Right atrium auricular region (tissue), 2 donors: ENCODE data around the gene COL25A1. TPM values are rescaled to one million over a fixed set of nuclear protein-coding genes. Genes with fewer than 3 reads are reported as not detected.

Source experiments
- DNase-seq: peaks from one replicate; pipeline ENCODE4 v3.0.0-alpha.2; 2019; ENCODE audit warnings: low spot score
- H3K27ac ChIP-seq, 2 donors: fragments of 200-600 bp; sonication (generic); 1 replicate in 1 of 2; 2 replicates in 1 of 2; pipeline ENCODE4 v1.5.1; 2016 to 2019
- H3K27me3 ChIP-seq, 2 donors: fragments of 200-600 bp; sonication (generic); one replicate each; pipeline versions ENCODE4 v1.5.1 to v1.6.0; 2017 to 2019
- H3K36me3 ChIP-seq: fragments of 200-600 bp; sonication (generic); one replicate; pipeline ENCODE4 v1.5.1; 2016
- H3K4me1 ChIP-seq, 2 donors: fragments of 200-600 bp; sonication (generic); one replicate each; pipeline versions ENCODE4 v1.5.1 to v1.6.0; 2017 to 2019
- H3K4me3 ChIP-seq, 2 donors: fragments of 200-600 bp; sonication (generic); 1 replicate in 1 of 2; 2 replicates in 1 of 2; pipeline ENCODE4 v1.5.1; 2017 to 2019; ENCODE audit warnings: mild to moderate bottlenecking in 1 of 2, moderate library complexity in 1 of 2
- H3K9me3 ChIP-seq, 2 donors: fragments of 200-600 bp; sonication (generic); one replicate each; pipeline ENCODE4 v1.5.1; 2019
- total RNA-seq, 2 donors: library from RNA; depleted of rRNA; stranded (reverse); fragments of >200 nt; gene quantifications; one replicate each; pipeline ENCODE4 v1.1.0, GENCODE V29; 2016
- TF ChIP-seq, protein P1 (sequence below), 2 donors: fragments of 200-600 bp; sonication (generic); IDR thresholded peaks; one replicate each; pipeline ENCODE4 v1.5.1; 2019; ENCODE audit warnings: antibody characterized with exemption in 2 of 2

Gene COL25A1
- total RNA-seq, 2 donors from 2014 or later, result 0.26 to 0.59 TPM

DNA sequence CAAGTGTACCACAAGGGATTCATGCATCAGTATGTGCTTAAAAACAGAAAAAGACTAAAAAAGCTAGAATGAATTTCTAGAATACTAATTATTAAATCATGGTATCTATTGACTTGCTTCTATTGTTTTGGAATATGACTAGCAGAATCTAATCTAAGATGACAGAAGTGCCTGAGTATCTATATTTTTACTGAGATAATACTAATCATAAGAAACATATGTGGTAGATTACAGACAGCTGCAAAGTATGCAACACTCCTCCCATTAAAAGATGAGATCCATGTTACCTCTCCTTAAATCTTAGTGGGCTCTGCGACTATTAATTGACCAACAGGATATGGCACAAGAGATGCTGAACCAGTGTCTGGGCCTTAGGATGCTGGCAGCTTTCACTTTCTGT lies 89.4 kb downstream of the COL25A1 start:
- Histone ChIP-seq H3K9me3 (no peaks in the 10 kb centered on the region), H3K27me3 (no peaks in the 10 kb centered on the region), H3K36me3 (no peaks in the 10 kb centered on the region), H3K27ac (no peak overlapping the region), H3K4me3 (no peak overlapping the region), H3K4me1 (no peaks in the 10 kb centered on the region)
- DNase-seq, result no peak
- TF ChIP-seq, protein P1, sequence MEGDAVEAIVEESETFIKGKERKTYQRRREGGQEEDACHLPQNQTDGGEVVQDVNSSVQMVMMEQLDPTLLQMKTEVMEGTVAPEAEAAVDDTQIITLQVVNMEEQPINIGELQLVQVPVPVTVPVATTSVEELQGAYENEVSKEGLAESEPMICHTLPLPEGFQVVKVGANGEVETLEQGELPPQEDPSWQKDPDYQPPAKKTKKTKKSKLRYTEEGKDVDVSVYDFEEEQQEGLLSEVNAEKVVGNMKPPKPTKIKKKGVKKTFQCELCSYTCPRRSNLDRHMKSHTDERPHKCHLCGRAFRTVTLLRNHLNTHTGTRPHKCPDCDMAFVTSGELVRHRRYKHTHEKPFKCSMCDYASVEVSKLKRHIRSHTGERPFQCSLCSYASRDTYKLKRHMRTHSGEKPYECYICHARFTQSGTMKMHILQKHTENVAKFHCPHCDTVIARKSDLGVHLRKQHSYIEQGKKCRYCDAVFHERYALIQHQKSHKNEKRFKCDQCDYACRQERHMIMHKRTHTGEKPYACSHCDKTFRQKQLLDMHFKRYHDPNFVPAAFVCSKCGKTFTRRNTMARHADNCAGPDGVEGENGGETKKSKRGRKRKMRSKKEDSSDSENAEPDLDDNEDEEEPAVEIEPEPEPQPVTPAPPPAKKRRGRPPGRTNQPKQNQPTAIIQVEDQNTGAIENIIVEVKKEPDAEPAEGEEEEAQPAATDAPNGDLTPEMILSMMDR (IDR thresholded peaks at IDR 0.05), result no peak

DNA sequence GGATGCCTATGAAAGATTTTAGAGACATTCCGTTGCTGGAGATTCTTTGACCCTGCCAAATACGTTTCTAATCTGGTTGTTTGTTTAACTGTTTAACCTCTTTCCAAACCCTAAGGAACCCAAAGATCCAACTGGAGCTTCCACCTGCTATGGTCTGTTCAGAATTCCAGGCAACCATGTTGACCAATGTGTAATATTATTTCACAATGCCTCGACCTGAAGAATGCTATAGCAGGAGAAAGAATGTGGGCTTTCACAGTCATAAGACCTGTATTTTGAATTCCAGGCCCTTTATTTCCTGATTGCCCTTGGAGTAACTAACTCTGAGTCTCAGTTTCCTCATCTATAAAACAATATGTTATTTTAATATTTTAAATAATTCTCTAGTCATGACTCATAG lies 90.8 kb downstream of the COL25A1 start:
- no peak for DNase-seq
- no peaks in the 10 kb centered on the region for H3K27me3 ChIP-seq
- no peaks in the 10 kb centered on the region for H3K9me3 ChIP-seq
- TF ChIP-seq, protein P1 (IDR thresholded peaks at IDR 0.05), result no peak
- no peak overlapping the region for H3K27ac ChIP-seq
- H3K4me3 ChIP-seq, result no peak overlapping the region
- H3K36me3 ChIP-seq, result no peaks in the 10 kb centered on the region
- no peaks in the 10 kb centered on the region for H3K4me1 ChIP-seq

DNA sequence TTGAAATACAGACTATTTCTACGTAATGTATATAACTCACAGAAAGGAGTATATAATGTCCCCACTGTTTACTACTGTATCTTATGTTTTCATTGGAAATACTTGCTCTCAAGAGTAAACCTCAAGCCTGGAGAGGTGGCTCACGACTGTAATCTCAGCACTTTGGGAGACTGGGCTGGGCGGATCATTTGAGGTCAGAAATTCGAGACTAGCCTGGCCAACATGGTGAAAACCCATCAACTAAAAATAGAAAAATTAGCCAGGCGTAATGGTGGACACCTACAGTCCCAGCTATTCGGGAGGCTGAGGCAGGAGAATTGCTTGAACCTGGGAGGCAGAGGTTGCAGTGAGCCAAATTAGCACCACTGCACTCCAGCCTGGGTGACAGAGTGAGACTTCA lies 92.8 kb downstream of the COL25A1 start:
- Histone ChIP-seq H3K27me3 (no peaks in the 10 kb centered on the region), H3K4me1 (no peaks in the 10 kb centered on the region), H3K9me3 (no peaks in the 10 kb centered on the region), H3K4me3 (no peak overlapping the region), H3K27ac (no peak overlapping the region), H3K36me3 (no peaks in the 10 kb centered on the region)
- DNase-seq, result no peak
- TF ChIP-seq, protein P1 (IDR thresholded peaks at IDR 0.05), result no peak

DNA sequence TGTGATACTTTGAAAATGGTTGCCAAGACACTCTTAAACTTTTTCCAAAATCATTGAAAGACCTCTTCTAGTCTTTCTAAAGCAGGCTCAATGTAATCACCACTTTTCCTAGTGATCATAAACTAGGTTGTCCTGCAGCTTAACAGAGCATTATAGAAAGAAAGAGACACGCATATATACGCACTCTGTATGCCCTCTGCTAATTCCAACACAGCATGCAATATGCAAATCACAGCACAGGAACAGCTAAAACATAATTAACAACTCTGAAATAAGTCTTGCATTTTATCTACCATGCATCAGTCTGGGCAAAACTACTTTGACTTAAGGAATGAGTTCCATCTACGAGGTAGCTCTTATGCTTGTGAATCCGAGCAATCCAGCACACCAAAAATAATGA lies 94.6 kb downstream of the COL25A1 start:
- Histone ChIP-seq H3K9me3 (no peaks in the 10 kb centered on the region), H3K4me3 (no peak overlapping the region), H3K4me1 (no peaks in the 10 kb centered on the region), H3K27me3 (no peaks in the 10 kb centered on the region), H3K36me3 (no peaks in the 10 kb centered on the region), H3K27ac (no peak overlapping the region)
- TF ChIP-seq, protein P1 (IDR thresholded peaks at IDR 0.05), result no peak
- no peak for DNase-seq

DNA sequence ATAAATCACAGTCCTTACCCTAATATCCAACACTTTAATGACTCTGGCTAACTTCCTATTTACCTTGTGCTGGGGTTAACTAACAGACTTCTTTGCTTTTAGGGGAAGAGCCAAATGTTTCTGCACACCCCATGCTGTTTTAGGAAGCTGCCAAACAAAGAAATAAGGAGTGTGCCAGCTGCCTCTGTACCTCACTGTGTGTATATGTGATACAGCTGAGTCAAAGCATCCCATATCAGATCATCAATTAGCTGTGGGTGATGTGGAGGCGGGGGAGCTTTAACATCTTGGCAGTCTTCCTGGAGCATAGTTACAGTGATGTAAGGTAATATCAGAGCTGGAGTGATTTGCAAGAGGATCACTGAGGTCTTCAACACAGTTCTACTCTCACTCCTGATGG lies 95.4 kb downstream of the COL25A1 start:
- Histone ChIP-seq H3K9me3 (no peaks in the 10 kb centered on the region), H3K4me3 (no peak overlapping the region), H3K4me1 (no peaks in the 10 kb centered on the region), H3K27me3 (no peaks in the 10 kb centered on the region), H3K27ac (no peak overlapping the region), H3K36me3 (no peaks in the 10 kb centered on the region)
- DNase-seq, result no peak
- TF ChIP-seq, protein P1 (IDR thresholded peaks at IDR 0.05), result no peak

DNA sequence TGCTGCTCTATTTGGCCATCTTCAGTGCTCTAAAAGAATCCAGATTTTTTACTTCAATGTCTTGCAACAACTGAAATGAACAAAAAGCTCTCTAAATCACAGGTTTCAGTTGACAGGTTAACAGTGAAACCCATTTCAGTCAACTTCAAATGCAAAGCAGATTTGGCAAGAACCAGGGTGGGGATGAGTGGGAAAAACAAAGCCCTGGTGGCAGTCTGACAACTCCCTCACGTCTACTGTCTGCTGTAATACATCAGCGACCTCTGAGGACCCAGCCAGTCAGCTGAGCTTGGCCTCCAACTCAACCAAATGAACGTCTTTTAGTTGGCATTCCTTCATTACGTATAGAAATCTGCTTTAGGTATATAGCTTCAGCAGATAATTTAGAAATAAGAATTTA lies 95.8 kb downstream of the COL25A1 start:
- DNase-seq, result no peak
- Histone ChIP-seq H3K27me3 (no peaks in the 10 kb centered on the region), H3K4me1 (no peaks in the 10 kb centered on the region), H3K4me3 (no peak overlapping the region), H3K36me3 (no peaks in the 10 kb centered on the region), H3K9me3 (no peaks in the 10 kb centered on the region), H3K27ac (no peak overlapping the region)
- TF ChIP-seq, protein P1 (IDR thresholded peaks at IDR 0.05), result no peak
